OCI-LY7 (cell line): ENCODE data around the gene CPNE9.

Experiments used
- CTCF ChIP-seq: fragments of 200-600 bp; sonication (generic); conservative IDR thresholded peaks from 2 replicates; pipeline ENCODE4 v1.5.1; 2014; ENCODE audit warnings: mild to moderate bottlenecking, antibody characterized with exemption, low read length, moderate library complexity, mixed read lengths
- EZH2phosphoT487 ChIP-seq: fragments of 200-600 bp; sonication (generic); IDR thresholded peaks from 2 replicates; pipeline ENCODE4 v1.6.1; 2018; ENCODE audit warnings: low read depth, borderline replicate concordance, mild to moderate bottlenecking, mixed run types, antibody characterized with exemption, low read length, moderate library complexity, mixed read lengths

- TF ChIP-seq CTCF, result no peak
- no peak for TF ChIP-seq EZH2phosphoT487
Measured at GRCh38 chr3:9704347-9705322, 1.0 kb downstream of the CPNE9 start.
